ENCODE results near the gene CDH20. TPM values are rescaled to one million over a fixed set of nuclear protein-coding genes. Genes with fewer than 3 reads are reported as not detected.

The CDH20 gene
- total and polyA plus RNA-seq, 2 of the 4 experiments (the other 2 are of a cell fraction) = not detected

DNA sequence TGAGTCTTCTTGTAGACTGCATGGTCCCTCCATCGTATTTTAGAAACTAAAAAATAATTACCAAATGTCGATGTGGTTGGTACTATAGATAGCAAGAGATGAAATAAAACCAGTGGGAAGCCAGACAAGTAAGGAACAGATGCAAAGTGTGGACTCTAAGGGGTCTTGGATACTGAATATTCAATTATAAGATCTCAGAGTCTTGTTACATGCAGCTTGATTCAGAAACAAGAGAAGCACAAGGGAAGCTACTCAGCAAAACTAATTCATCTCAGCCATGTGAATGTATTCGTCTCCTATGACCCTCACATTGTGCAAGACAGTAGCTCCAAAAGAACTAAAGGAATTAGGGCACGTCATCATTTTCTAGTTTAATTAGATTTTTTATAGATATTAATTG, 80.9 kb downstream of the CDH20 start:
- Histone ChIP-seq H3K23ac (ENCODE audit: low read depth, low read length) (no peak overlapping the region), H4K91ac (ENCODE audit: insufficient read depth, low read depth, low read length) (no peak overlapping the region), H2BK15ac (ENCODE audit: low read depth, low read length) (no peak overlapping the region), H2AK9ac (replicated peaks; ENCODE audit: low read depth, low read length, poor library complexity) (no peak overlapping the region), H3K27ac (ENCODE audit: insufficient read depth, low read length) (no peak overlapping the region), H3K14ac (replicated peaks; ENCODE audit: low read depth, low read length) (no peak overlapping the region), H3K4me3 (ENCODE audit: insufficient read depth, low read depth, low read length) (no peak overlapping the region), H2BK20ac (ENCODE audit: low read depth, low read length) (no peak overlapping the region), H4K5ac (ENCODE audit: low read depth, low read length) (no peak overlapping the region), H4K20me1 (ENCODE audit: insufficient read depth, low read length) (no peaks in the 10 kb centered on the region), H3K4ac (ENCODE audit: low read depth, low read length) (no peak overlapping the region), H3K27me3 (ENCODE audit: control insufficient read depth, insufficient read depth, low read length) (no peaks in the 10 kb centered on the region), H4K8ac (ENCODE audit: low read depth in 2 of 2, low read length in 2 of 2) (no peak overlapping the region), H3K56ac (ENCODE audit: extremely low read depth, insufficient read depth, low read length) (no peak overlapping the region), H2AK5ac (ENCODE audit: low read depth, low read length) (no peak overlapping the region), H3K18ac (ENCODE audit: low read depth, low read length) (no peak overlapping the region), H3K9ac (ENCODE audit: low read depth, low read length) (no peak overlapping the region), H3K9me1 (ENCODE audit: insufficient read depth, low read length) (no peaks in the 10 kb centered on the region), H3K36me3 (ENCODE audit: control insufficient read depth, insufficient read depth, low read length) (no peaks in the 10 kb centered on the region), H3K4me2 (ENCODE audit: low read depth, low read length) (no peak overlapping the region), H2AFZ (replicated peaks; ENCODE audit: low read length, poor library complexity) (no peak overlapping the region), H2BK5ac (ENCODE audit: low read depth, low read length, poor library complexity, severe bottlenecking) (no peak overlapping the region), H2BK120ac (ENCODE audit: low read depth, low read length) (no peak overlapping the region), H3K9me3 (ENCODE audit: control insufficient read depth, insufficient read depth, low read length) (no peaks in the 10 kb centered on the region), H3K79me1 (ENCODE audit: low read depth in 1 of 2, low read length in 2 of 2) (no peaks in the 10 kb centered on the region), H3K4me1 (ENCODE audit: control insufficient read depth, insufficient read depth, low read length) (no peaks in the 10 kb centered on the region)
- WGBS, 2 experiments (ENCODE audit: extremely low coverage in 2 of 2, insufficient read length in 1 of 2) = no CpG with 5 or more reads among the region's 4 CpGs
- in situ Hi-C loops (cut with MboI; ENCODE audit: low sequenced_read_pairs) (no loop called here), intact Hi-C loops (cut with micrococcal nuclease) (no loop called here), dilution Hi-C loops (cut with HindIII; ENCODE audit: low sequenced_read_pairs, unreplicated experiment) (no loop called here)
- no peak for ATAC-seq (ENCODE audit: low read depth)
- CTCF ChIA-PET = no interaction called here
- no TSS peak for BruUV-seq (replicated peaks)
- POLR2A ChIA-PET (ENCODE audit: unreplicated experiment) = no interaction called here
- DNase-seq = no peak
- no peak for TF ChIP-seq NFE2L2 (IDR thresholded peaks at IDR 0.05; ENCODE audit: low read depth, low read length)
- no peak for TF ChIP-seq MAZ (IDR thresholded peaks at IDR 0.05; ENCODE audit: borderline replicate concordance, low read depth, low read length)
- no peak for TF ChIP-seq FOS (IDR thresholded peaks at IDR 0.05; ENCODE audit: low read depth, low read length)
- no peak for TF ChIP-seq BHLHE40 (IDR thresholded peaks at IDR 0.05; ENCODE audit: low read depth, low read length)
- TF ChIP-seq, protein P1, sequence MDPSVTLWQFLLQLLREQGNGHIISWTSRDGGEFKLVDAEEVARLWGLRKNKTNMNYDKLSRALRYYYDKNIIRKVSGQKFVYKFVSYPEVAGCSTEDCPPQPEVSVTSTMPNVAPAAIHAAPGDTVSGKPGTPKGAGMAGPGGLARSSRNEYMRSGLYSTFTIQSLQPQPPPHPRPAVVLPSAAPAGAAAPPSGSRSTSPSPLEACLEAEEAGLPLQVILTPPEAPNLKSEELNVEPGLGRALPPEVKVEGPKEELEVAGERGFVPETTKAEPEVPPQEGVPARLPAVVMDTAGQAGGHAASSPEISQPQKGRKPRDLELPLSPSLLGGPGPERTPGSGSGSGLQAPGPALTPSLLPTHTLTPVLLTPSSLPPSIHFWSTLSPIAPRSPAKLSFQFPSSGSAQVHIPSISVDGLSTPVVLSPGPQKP (IDR thresholded peaks at IDR 0.05; ENCODE audit: borderline replicate concordance, low read depth, low read length) = no peak
- TF ChIP-seq RFX5 (IDR thresholded peaks at IDR 0.05; ENCODE audit: low read depth, low read length) = no peak
- TF ChIP-seq, protein P2, sequence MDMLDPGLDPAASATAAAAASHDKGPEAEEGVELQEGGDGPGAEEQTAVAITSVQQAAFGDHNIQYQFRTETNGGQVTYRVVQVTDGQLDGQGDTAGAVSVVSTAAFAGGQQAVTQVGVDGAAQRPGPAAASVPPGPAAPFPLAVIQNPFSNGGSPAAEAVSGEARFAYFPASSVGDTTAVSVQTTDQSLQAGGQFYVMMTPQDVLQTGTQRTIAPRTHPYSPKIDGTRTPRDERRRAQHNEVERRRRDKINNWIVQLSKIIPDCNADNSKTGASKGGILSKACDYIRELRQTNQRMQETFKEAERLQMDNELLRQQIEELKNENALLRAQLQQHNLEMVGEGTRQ (IDR thresholded peaks at IDR 0.05; ENCODE audit: low read depth, low read length) = no peak
- no peak for TF ChIP-seq MXI1 (IDR thresholded peaks at IDR 0.05; ENCODE audit: borderline replicate concordance, low read depth, low read length)
- no peak for TF ChIP-seq POLR2A (IDR thresholded peaks at IDR 0.05; ENCODE audit: low read depth, low read length)
- TF ChIP-seq CEBPB (IDR thresholded peaks at IDR 0.05; ENCODE audit: low read depth, low read length) = no peak
